ENCODE data around the gene GPR108. TPM values are rescaled to one million over a fixed set of nuclear protein-coding genes. Genes with fewer than 3 reads are reported as not detected.

The GPR108 gene
- total and polyA plus RNA-seq, 10 donors, result 35.4 to 102 (median 61.9) TPM

GRCh38 chr19:6745965-6746364 lies 8.6 kb upstream of the GPR108 start:
- no peak for TF ChIP-seq CTCF (IDR thresholded peaks at IDR 0.05 in 8 of 11, conservative IDR thresholded peaks at IDR 0.05 in 3 of 11)
- no peak for TF ChIP-seq POLR2AphosphoS5 (IDR thresholded peaks at IDR 0.05)
- Histone ChIP-seq H3K4me1 (peaks cover 0 to 40% (median 23%) of the 10 kb centered on the region in 6 donors), H3K27ac (no peak overlapping the region), H3K9me3 (no peaks in the 10 kb centered on the region), H3K36me3 (peaks cover 0 to 83% (median 48%) of the 10 kb centered on the region in 6 donors), H3K27me3 (replicated peaks in 1 of 7) (peaks cover 0 to 2% (median 0%) of the 10 kb centered on the region in 7 donors), H3K4me3 (no peak overlapping the region)
- WGBS, 5 donors, result 89 to 95% (median 91%) methylated on average over 10 to 24 of the region's 24 CpGs
- no peak for DNase-seq
- intact Hi-C loops (cut with DNase I; ENCODE audit: low total_unique reads), result loop anchor here (10.0 kb wide), 1 partner anchor 231 kb away; no protein-coding TSS in a partner anchor

GRCh38 chr19:6744381-6745301 lies 7.3 kb upstream of the GPR108 start:
- Histone ChIP-seq H3K36me3 (peaks cover 0 to 69% (median 37%) of the 10 kb centered on the region in 6 donors), H3K27ac (peak overlapping the region in 7 of 8 donors; percentile 22 to 73 (median 59)), H3K9me3 (no peaks in the 10 kb centered on the region), H3K4me1 (peaks cover 0 to 53% (median 36%) of the 10 kb centered on the region in 6 donors), H3K27me3 (replicated peaks in 1 of 7) (peaks cover 0 to 15% (median 0%) of the 10 kb centered on the region in 7 donors), H3K4me3 (peak overlapping the region in 1 of 8 donors; percentile 17)
- no peak for DNase-seq
- TF ChIP-seq POLR2AphosphoS5 (IDR thresholded peaks at IDR 0.05) (peak in 2 of 3 donors; percentile 62 to 70), CTCF (IDR thresholded peaks at IDR 0.05 in 8 of 11, conservative IDR thresholded peaks at IDR 0.05 in 3 of 11) (no peak)
- intact Hi-C loops (cut with DNase I; ENCODE audit: low total_unique reads), result loop anchor here (10.0 kb wide), 1 partner anchor 230 kb away; no protein-coding TSS in a partner anchor
- 64 to 76% (median 71%) methylated on average over 24 to 41 of the region's 41 CpGs for WGBS, 5 donors

GRCh38 chr19:6743714-6744380 lies 6.5 kb upstream of the GPR108 start:
- 87 to 93% (median 92%) methylated on average over 15 of the region's 15 CpGs for WGBS, 5 donors
- Histone ChIP-seq H3K27me3 (replicated peaks in 1 of 7) (peaks cover 0 to 15% (median 0%) of the 10 kb centered on the region in 7 donors), H3K4me1 (peaks cover 3 to 59% (median 41%) of the 10 kb centered on the region in 6 donors), H3K36me3 (peaks cover 0 to 61% (median 30%) of the 10 kb centered on the region in 6 donors), H3K9me3 (no peaks in the 10 kb centered on the region), H3K4me3 (no peak overlapping the region), H3K27ac (peak overlapping the region in 5 of 8 donors; percentile 51 to 73 (median 67))
- DNase-seq, result no peak
- TF ChIP-seq POLR2AphosphoS5 (IDR thresholded peaks at IDR 0.05) (no peak), POLR2A (IDR thresholded peaks at IDR 0.05) (no peak), CTCF (IDR thresholded peaks at IDR 0.05 in 8 of 11, conservative IDR thresholded peaks at IDR 0.05 in 3 of 11) (no peak)
- intact Hi-C loops (cut with DNase I; ENCODE audit: low total_unique reads), result loop anchor here (10.0 kb wide), 1 partner anchor 229 kb away; no protein-coding TSS in a partner anchor

Measured in spleen (tissue), 11 donors.